Stomach (tissue), 9 donors: ENCODE results near the gene TRAPPC13. TPM values are rescaled to one million over a fixed set of nuclear protein-coding genes. Genes with fewer than 3 reads are reported as not detected.

Experiments
- DNase-seq, 2 donors: peaks; one replicate each; pipeline versions ENCODE4 v3.0.0 to v3.0.0-alpha.2; 2013 to 2019
- H3K27ac ChIP-seq, 5 donors: fragments of 200-600 bp in 4 of 5; sonication (generic) in 4 of 5; one replicate each; pipeline ENCODE4 v1.5.1; 2013 to 2019; ENCODE audit warnings: mild to moderate bottlenecking in 1 of 5, moderate library complexity in 1 of 5
- H3K27me3 ChIP-seq, 3 donors: fragments of 200-600 bp; sonication (generic); one replicate each; pipeline ENCODE4 v1.5.1; 2017 to 2019; ENCODE audit warnings: mixed run types in 1 of 3
- H3K36me3 ChIP-seq, 4 donors: fragments of 200-600 bp; sonication (generic); 1 replicate in 3 of 4; 2 replicates in 1 of 4; pipeline ENCODE4 v1.5.1; 2016 to 2019
- H3K4me1 ChIP-seq, 4 donors: fragments of 200-600 bp; sonication (generic); one replicate each; pipeline ENCODE4 v1.5.1; 2016 to 2019
- H3K4me3 ChIP-seq, 4 donors: fragments of 200-600 bp; sonication (generic) in 3 of 4; one replicate each; pipeline ENCODE4 v1.5.1; 2016 to 2019; ENCODE audit warnings: mild to moderate bottlenecking in 1 of 4
- H3K9me3 ChIP-seq, 4 donors: fragments of 200-600 bp; sonication (generic); one replicate each; pipeline ENCODE4 v1.5.1; 2016 to 2019
- EP300 ChIP-seq: sonication (generic); formaldehyde crosslinking; IDR thresholded peaks from one replicate; pipeline ENCODE4 v1.6.1; 2017; ENCODE audit warnings: antibody characterized with exemption
- POLR2A ChIP-seq, 4 donors: fragments of 450-650 bp; IDR thresholded peaks; one replicate each; pipeline ENCODE4 v1.6.1; 2016; ENCODE audit warnings: antibody characterized with exemption in 4 of 4, control low read depth in 2 of 4, mild to moderate bottlenecking in 1 of 4, moderate library complexity in 1 of 4
- POLR2AphosphoS5 ChIP-seq, 3 donors: sonication (generic); formaldehyde crosslinking; IDR thresholded peaks; one replicate each; pipeline ENCODE4 v1.6.1; 2016; ENCODE audit warnings: antibody characterized with exemption in 3 of 3
- WGBS, 5 donors: extraction: QIAGEN DNeasy Blood & Tissue Kit in 3 of 5; methylation state at CpG; one replicate each; pipeline versions ENCODE4 v1.1.5 to v1.1.7; 2013 to 2018; 5-methylcytosine and 5-hydroxymethylcytosine counted together
- intact Hi-C: fragments of 100-400 bp; cut with DNase I; formaldehyde crosslinking; loops from one replicate; pipeline ENCODE4 v1.15.1; 2023; ENCODE audit warnings: low total_unique reads
- polyA plus RNA-seq, 3 donors: library from polyadenylated mRNA; stranded (reverse); fragments of 200-250 nt; gene quantifications; one replicate each; pipeline ENCODE4 v1.2.3, GENCODE V29; 2013
- total RNA-seq, 5 donors: library from RNA; depleted of rRNA; stranded (reverse); fragments of >200 nt; gene quantifications; one replicate each; pipeline versions ENCODE4 v1.1.0 to v1.2.3, GENCODE V29; 2014 to 2016
- TF ChIP-seq, protein P1 (sequence below), 7 experiments: fragments of 450-650 bp in 4 of 7; fragments of 200-600 bp in 3 of 7; sonication (generic) in 3 of 7; IDR thresholded peaks; one replicate each; pipeline ENCODE4 v1.5.1; 2016 to 2019; ENCODE audit warnings: antibody characterized with exemption in 7 of 7, control low read depth in 2 of 7, mild to moderate bottlenecking in 1 of 7
- donor health status: healthy with polysubstance abuse.
- donor health status: Bipolar disorder and iron deficiency.
- donor health status: healthy.

The TRAPPC13 gene
- total and polyA plus RNA-seq, 8 donors: 8.2 to 42.8 (median 12.3) TPM

DNA sequence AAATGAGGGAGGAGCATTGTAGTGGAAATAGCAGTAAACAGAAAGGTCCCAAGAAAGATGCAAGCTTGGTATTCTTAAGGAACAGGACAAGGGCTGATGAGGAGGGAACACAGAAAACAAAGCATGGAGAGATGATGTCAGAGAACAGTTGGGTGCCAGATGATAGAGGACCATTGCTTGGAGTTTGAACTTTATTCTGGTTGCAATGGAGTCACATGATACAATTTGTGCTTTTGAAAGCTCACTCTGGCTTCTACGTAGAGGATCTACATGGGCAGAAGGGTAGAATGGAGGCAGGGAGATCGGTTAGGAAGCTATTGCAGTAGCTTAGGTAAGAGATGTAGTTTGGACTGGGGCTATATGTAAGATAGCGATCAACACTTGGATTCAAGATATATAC, 57.3 kb downstream of the TRAPPC13 start:
- H3K27ac ChIP-seq: no peak overlapping the region
- H3K4me1 ChIP-seq: no peaks in the 10 kb centered on the region
- intact Hi-C loops: no loop called here
- no peak overlapping the region for H3K4me3 ChIP-seq
- DNase-seq: no peak
- no peaks in the 10 kb centered on the region for H3K27me3 ChIP-seq
- H3K36me3 ChIP-seq: peaks cover 3 to 71% (median 60%) of the 10 kb centered on the region in 4 donors
- 85 to 96% (median 94%) methylated on average over 3 of the region's 3 CpGs for WGBS, 5 donors
- TF ChIP-seq POLR2AphosphoS5 (IDR thresholded peaks at IDR 0.05): no peak
- TF ChIP-seq, protein P1, sequence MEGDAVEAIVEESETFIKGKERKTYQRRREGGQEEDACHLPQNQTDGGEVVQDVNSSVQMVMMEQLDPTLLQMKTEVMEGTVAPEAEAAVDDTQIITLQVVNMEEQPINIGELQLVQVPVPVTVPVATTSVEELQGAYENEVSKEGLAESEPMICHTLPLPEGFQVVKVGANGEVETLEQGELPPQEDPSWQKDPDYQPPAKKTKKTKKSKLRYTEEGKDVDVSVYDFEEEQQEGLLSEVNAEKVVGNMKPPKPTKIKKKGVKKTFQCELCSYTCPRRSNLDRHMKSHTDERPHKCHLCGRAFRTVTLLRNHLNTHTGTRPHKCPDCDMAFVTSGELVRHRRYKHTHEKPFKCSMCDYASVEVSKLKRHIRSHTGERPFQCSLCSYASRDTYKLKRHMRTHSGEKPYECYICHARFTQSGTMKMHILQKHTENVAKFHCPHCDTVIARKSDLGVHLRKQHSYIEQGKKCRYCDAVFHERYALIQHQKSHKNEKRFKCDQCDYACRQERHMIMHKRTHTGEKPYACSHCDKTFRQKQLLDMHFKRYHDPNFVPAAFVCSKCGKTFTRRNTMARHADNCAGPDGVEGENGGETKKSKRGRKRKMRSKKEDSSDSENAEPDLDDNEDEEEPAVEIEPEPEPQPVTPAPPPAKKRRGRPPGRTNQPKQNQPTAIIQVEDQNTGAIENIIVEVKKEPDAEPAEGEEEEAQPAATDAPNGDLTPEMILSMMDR (IDR thresholded peaks at IDR 0.05): no peak
- no peak for TF ChIP-seq POLR2A (IDR thresholded peaks at IDR 0.05)
- no peak for TF ChIP-seq EP300
- no peaks in the 10 kb centered on the region for H3K9me3 ChIP-seq

DNA sequence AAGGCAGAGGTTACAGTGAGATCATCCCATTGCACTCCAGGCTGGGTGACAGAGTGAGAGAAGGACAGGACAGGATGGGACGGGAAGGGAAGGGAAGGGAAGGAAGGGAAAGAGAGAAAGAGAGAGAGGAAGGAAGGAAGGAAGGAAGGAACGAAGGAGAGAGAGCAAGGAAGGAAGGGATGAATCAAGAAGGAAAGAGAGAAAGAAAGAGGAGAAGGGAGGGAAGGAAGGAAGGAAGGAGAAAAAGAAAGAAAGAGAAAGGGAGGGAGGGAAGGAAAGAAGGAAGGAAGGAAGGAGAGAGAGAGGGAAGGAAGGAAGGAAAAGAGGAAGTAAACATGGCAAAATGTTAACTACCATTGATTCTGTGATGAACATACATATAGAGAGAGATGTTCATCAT, 68.3 kb downstream of the TRAPPC13 start:
- Histone ChIP-seq H3K27me3 (no peaks in the 10 kb centered on the region), H3K27ac (no peak overlapping the region), H3K36me3 (peaks cover 3 to 33% (median 21%) of the 10 kb centered on the region in 4 donors), H3K4me1 (peaks cover 0 to 8% (median 3%) of the 10 kb centered on the region in 4 donors), H3K4me3 (no peak overlapping the region), H3K9me3 (no peaks in the 10 kb centered on the region)
- intact Hi-C loops: no loop called here
- DNase-seq: no peak
- 88 to 97% (median 92%) methylated on average over 2 of the region's 2 CpGs for WGBS, 5 donors
- TF ChIP-seq, protein P1 (IDR thresholded peaks at IDR 0.05): no peak
- TF ChIP-seq EP300: no peak
- TF ChIP-seq POLR2A (IDR thresholded peaks at IDR 0.05): no peak
- TF ChIP-seq POLR2AphosphoS5 (IDR thresholded peaks at IDR 0.05): no peak

DNA sequence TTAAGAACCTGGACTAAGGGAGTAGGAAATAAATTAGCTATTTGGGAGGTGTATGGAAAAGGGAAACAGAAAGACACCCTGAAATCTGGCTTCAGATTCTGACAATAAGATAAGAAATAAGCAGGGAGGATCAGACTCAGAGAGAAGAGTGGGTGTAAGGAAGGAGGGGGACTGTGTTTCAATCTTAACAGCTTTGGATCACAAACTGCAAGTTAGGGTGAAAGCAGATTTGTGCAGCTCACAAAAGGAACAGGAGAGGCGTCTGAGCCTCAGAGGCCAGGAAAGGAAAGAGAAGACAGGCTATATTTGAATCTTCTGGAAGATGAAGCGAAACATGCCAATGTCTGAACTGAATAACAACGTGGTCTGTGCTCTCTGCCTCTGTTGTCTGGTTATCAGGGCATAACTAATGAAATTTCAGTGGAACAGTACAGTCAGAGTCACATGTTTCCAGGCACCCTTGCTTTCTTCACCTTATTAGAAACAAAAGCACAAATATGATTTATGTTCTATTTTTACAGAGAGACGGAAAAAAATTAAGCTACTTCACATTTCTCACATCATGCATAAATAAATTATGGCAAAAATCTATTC, 70.4 kb downstream of the TRAPPC13 start:
- no peak for TF ChIP-seq EP300
- DNase-seq: no peak
- intact Hi-C loops: no loop called here
- H3K4me1 ChIP-seq: peaks cover 0 to 8% (median 5%) of the 10 kb centered on the region in 4 donors
- no peaks in the 10 kb centered on the region for H3K9me3 ChIP-seq
- no peak overlapping the region for H3K4me3 ChIP-seq
- peaks cover 3 to 31% (median 16%) of the 10 kb centered on the region in 4 donors for H3K36me3 ChIP-seq
- no peak overlapping the region for H3K27ac ChIP-seq
- WGBS, 5 donors: 85 to 90% (median 90%) methylated on average over 4 of the region's 4 CpGs
- no peaks in the 10 kb centered on the region for H3K27me3 ChIP-seq

DNA sequence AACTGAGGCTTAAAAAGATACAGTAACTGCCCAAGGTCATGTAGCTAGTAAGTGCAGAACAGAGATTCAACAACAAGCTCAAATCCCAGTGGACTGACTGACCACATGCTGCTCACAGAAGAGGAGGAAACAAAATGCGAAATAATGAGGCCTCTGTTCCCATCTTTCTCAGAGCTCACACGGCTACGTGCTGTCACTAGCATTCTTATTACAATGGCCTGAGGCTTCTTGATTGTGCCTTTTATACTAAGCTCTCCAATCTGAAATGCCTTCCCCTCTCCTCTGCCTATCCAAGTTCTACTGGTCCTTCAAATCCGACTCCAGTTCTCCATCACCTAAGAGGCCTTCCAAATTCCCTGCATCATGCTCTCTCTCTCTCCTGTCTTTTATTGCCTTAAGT, 71.1 kb downstream of the TRAPPC13 start:
- no peak for DNase-seq

More for the DNA sequence above, 71.1 kb downstream of the TRAPPC13 start:
- H3K27ac ChIP-seq: no peak overlapping the region
- no peaks in the 10 kb centered on the region for H3K9me3 ChIP-seq
- peaks cover 3 to 29% (median 12%) of the 10 kb centered on the region in 4 donors for H3K36me3 ChIP-seq
- no peaks in the 10 kb centered on the region for H3K27me3 ChIP-seq
- intact Hi-C loops: no loop called here
- WGBS, 5 donors: 93 to 96% (median 95%) methylated on average over 4 of the region's 4 CpGs
- no peak for TF ChIP-seq POLR2A (IDR thresholded peaks at IDR 0.05)
- no peak for TF ChIP-seq POLR2AphosphoS5 (IDR thresholded peaks at IDR 0.05)
- TF ChIP-seq, protein P1 (IDR thresholded peaks at IDR 0.05): no peak
- no peak for TF ChIP-seq EP300
- H3K4me3 ChIP-seq: no peak overlapping the region
- peaks cover 0 to 8% (median 5%) of the 10 kb centered on the region in 4 donors for H3K4me1 ChIP-seq
